Tibial artery (tissue), 4 donors: ENCODE data around the gene GNG7.

Experiments
- DNase-seq, 2 donors: peaks; one replicate each; pipeline ENCODE4 v3.0.0-alpha.2; 2019
- H3K27ac ChIP-seq, 2 donors: fragments of 200-600 bp; sonication (generic) in 1 of 2; 1 replicate in 1 of 2; 2 replicates in 1 of 2; pipeline ENCODE4 v1.5.1; 2018 to 2019; ENCODE audit warnings: mild to moderate bottlenecking in 1 of 2
- H3K27me3 ChIP-seq, 2 donors: fragments of 200-600 bp; sonication (generic) in 1 of 2; one replicate each; pipeline versions ENCODE4 v1.5.1 to v1.6.0; 2016 to 2019
- H3K36me3 ChIP-seq, 3 donors: fragments of 200-600 bp; sonication (generic) in 2 of 3; one replicate each; pipeline ENCODE4 v1.5.1; 2016 to 2019; ENCODE audit warnings: mild to moderate bottlenecking in 2 of 3
- H3K4me1 ChIP-seq, 4 donors: fragments of 200-600 bp; sonication (generic) in 2 of 4; 1 replicate in 3 of 4; 2 replicates in 1 of 4; pipeline ENCODE4 v1.5.1; 2016 to 2019
- H3K4me3 ChIP-seq, 2 donors: fragments of 200-600 bp; sonication (generic) in 1 of 2; 1 replicate in 1 of 2; 2 replicates in 1 of 2; pipeline ENCODE4 v1.5.1; 2018 to 2019; ENCODE audit warnings: mild to moderate bottlenecking in 2 of 2
- H3K9me3 ChIP-seq, 3 donors: fragments of 200-600 bp; sonication (generic) in 1 of 3; one replicate each; pipeline ENCODE4 v1.5.1; 2016 to 2019
- intact Hi-C: fragments of 100-400 bp; cut with DNase I; formaldehyde crosslinking; loops from one replicate; pipeline ENCODE4 v1.15.0; 2023; ENCODE audit warnings: low total_unique reads
- TF ChIP-seq, protein P1 (sequence below), 2 experiments: fragments of 200-600 bp in 1 of 2; fragments of 450-650 bp in 1 of 2; IDR thresholded peaks; one replicate each; pipeline ENCODE4 v1.5.1; 2017 to 2019; ENCODE audit warnings: antibody characterized with exemption in 2 of 2, mild to moderate bottlenecking in 1 of 2, moderate library complexity in 1 of 2

Gene GNG7

DNA sequence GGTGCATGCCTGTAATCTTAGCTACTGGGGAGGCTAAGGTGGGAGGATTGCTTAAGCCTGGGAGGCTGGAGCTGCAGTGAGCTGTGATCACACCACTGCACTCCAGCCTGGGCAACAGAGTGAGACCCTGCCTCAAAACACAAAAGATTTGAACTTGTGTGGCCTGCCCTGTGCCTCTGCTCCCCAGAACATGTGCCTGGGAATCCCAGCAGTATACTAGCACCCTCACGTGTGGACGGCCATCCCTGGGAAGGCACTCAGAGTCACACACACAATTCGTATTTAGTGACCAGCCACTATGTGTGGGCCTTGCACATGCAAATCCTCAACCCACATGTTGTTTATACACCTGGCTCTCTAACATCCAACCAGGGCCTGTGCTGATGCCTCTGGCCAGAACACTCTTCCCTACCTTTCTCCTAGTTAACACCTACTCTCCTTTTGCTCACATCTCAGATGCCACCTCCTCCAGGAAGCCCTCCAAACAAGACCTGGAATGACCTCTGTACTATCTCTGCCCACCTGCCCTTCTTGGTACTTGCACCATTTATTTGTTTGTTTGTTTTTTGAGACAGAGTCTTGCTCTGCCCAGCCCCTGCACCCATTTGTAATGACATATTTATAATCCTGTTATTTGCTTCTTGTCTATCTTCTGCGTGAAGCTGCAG lies 218.9 kb downstream of the GNG7 start:
- TF ChIP-seq, protein P1, sequence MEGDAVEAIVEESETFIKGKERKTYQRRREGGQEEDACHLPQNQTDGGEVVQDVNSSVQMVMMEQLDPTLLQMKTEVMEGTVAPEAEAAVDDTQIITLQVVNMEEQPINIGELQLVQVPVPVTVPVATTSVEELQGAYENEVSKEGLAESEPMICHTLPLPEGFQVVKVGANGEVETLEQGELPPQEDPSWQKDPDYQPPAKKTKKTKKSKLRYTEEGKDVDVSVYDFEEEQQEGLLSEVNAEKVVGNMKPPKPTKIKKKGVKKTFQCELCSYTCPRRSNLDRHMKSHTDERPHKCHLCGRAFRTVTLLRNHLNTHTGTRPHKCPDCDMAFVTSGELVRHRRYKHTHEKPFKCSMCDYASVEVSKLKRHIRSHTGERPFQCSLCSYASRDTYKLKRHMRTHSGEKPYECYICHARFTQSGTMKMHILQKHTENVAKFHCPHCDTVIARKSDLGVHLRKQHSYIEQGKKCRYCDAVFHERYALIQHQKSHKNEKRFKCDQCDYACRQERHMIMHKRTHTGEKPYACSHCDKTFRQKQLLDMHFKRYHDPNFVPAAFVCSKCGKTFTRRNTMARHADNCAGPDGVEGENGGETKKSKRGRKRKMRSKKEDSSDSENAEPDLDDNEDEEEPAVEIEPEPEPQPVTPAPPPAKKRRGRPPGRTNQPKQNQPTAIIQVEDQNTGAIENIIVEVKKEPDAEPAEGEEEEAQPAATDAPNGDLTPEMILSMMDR (IDR thresholded peaks at IDR 0.05) = no peak
- no peak for DNase-seq
- H3K9me3 ChIP-seq = peaks cover 0 to 14% (median 9%) of the 10 kb centered on the region in 3 donors
- intact Hi-C loops = no loop called here
- no peak overlapping the region for H3K27ac ChIP-seq
- peaks cover 6 to 23% (median 16%) of the 10 kb centered on the region in 4 donors for H3K4me1 ChIP-seq
- no peak overlapping the region for H3K4me3 ChIP-seq
- no peaks in the 10 kb centered on the region for H3K27me3 ChIP-seq
- H3K36me3 ChIP-seq = no peaks in the 10 kb centered on the region

- intact Hi-C loops = no loop called here
- no peaks in the 10 kb centered on the region for H3K27me3 ChIP-seq
- H3K4me1 ChIP-seq = peaks cover 6 to 20% (median 10%) of the 10 kb centered on the region in 4 donors
- TF ChIP-seq, protein P1 (IDR thresholded peaks at IDR 0.05) = no peak
- no peak overlapping the region for H3K4me3 ChIP-seq
- peaks cover 0 to 14% (median 9%) of the 10 kb centered on the region in 3 donors for H3K9me3 ChIP-seq
- peaks cover under 1 to 1% (median under 1%) of the 10 kb centered on the region in 3 donors for H3K36me3 ChIP-seq
- DNase-seq = no peak
- H3K27ac ChIP-seq = no peak overlapping the region
Measured at GRCh38 chr19:2483084-2483483, 219.4 kb downstream of the GNG7 start.

DNA sequence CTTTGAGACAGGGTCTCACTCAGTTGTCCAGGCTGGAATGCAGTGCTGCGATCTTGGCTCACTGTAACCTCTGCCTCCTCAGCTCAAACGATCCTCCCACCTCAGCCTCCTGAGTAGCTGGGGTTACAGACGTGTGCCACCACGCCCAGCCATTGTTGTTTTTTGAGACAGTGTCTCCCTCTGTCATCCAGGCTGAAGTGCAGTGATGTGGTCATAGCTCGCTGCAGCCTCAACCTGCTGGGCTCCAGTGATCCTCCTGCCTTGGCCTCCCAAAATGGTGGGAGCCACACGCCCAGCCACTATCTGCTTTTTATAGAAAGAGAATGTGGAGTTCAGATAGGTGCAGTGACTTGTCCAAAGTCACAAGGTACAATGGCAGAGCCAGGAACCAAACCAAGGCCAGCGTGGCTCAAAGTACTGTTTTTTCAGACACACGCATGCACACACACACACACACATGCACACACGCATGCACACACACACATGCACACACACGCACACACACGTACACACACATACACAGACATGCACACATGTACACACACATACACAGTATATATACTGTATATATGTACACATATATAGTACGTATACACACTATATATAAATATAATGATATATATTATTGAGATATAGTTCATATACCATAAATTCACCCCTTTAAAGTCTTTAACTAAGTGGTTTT lies 220.0 kb downstream of the GNG7 start:
- no peak overlapping the region for H3K27ac ChIP-seq

GRCh38 chr19:2481466-2481865 lies 221.0 kb downstream of the GNG7 start:
- H3K27ac ChIP-seq = no peak overlapping the region
- H3K36me3 ChIP-seq = peaks cover 13 to 15% (median 14%) of the 10 kb centered on the region in 3 donors
- H3K9me3 ChIP-seq = peaks cover 0 to 14% (median 9%) of the 10 kb centered on the region in 3 donors
- intact Hi-C loops = no loop called here
- H3K27me3 ChIP-seq = no peaks in the 10 kb centered on the region
- TF ChIP-seq, protein P1 (IDR thresholded peaks at IDR 0.05) = no peak
- H3K4me1 ChIP-seq = peaks cover 6 to 14% (median 8%) of the 10 kb centered on the region in 4 donors
- no peak overlapping the region for H3K4me3 ChIP-seq
- peak in 1 of 2 donors; percentile 75 for DNase-seq

More for the DNA sequence above, 220.0 kb downstream of the GNG7 start:
- H3K4me3 ChIP-seq = no peak overlapping the region
- H3K4me1 ChIP-seq = peaks cover 6 to 14% (median 8%) of the 10 kb centered on the region in 4 donors
- H3K9me3 ChIP-seq = peaks cover 0 to 14% (median 9%) of the 10 kb centered on the region in 3 donors
- no peaks in the 10 kb centered on the region for H3K27me3 ChIP-seq
- peaks cover 6 to 7% (median 6%) of the 10 kb centered on the region in 3 donors for H3K36me3 ChIP-seq
- TF ChIP-seq, protein P1 (IDR thresholded peaks at IDR 0.05) = no peak
- intact Hi-C loops = no loop called here
- no peak for DNase-seq

GRCh38 chr19:2479556-2480194 lies 222.8 kb downstream of the GNG7 start:
- Histone ChIP-seq H3K36me3 (peaks cover 13 to 15% (median 14%) of the 10 kb centered on the region in 3 donors), H3K27me3 (no peaks in the 10 kb centered on the region), H3K9me3 (peaks cover 0 to 14% (median 9%) of the 10 kb centered on the region in 3 donors), H3K4me3 (peak overlapping the region; percentile 97 to 98), H3K4me1 (peaks cover 6 to 18% (median 16%) of the 10 kb centered on the region in 4 donors), H3K27ac (peak overlapping the region; percentile 96)
- TF ChIP-seq, protein P1 (IDR thresholded peaks at IDR 0.05) = no peak
- intact Hi-C loops = no loop called here
- DNase-seq = no peak
